Kidney capillary endothelial cell (primary cell): Measurements from ENCODE around the gene CCDC137.
A peak's percentile ranks its signal among the peaks of the same experiment; 100 is the strongest.
"Not testable (repeated sequence)": the region's sequence is repeated elsewhere in the genome, so short reads cannot be mapped to it uniquely, and the experiment has no call there.

Experiments used
- DNase-seq: peaks from one replicate; pipeline ENCODE4 v3.0.0-alpha.2; 2018; ENCODE audit warnings: low spot score

CCDC137 gene

DNA sequence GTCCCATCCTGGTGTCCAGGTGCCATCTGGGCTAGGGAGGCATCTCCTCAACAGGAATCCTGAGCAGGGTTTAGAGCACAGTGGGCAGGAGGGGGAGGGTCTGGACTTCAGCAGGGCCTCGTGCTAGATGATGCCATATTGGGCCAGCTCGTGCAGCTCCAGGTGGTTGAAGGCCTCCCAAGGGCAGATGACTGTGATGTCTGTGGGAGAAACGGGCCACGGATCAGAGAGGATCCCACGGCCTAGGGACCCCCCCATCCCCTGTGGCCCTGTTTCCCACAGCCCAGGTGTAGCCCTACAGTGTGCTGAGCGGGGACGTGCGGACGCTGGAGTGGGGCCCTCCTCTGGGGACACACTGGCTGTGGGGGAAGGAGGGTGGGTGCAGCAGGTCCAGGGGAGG, 15.6 kb upstream of the CCDC137 start:
- DNase-seq, result no peak

DNA sequence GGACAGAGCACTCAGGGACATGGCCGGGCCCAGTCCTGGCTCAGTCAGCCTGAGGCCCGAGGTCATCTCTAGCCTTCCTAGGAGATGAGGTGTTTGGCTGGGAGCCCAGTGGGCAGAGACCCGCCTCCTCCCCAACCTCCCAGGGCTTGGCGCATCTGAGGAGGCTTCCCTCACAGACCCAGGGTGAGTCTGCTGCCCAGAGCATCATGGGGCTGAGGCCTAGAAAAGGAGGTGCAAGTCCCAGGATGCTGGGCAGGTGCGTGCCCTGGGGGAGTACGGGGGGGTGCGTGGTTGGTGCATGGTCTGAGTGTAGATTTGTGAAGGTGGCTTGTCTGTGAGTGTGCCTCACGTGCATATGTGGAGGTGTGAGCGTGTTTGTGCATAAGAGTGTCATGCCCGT, 14.8 kb upstream of the CCDC137 start:
- no peak for DNase-seq

DNA sequence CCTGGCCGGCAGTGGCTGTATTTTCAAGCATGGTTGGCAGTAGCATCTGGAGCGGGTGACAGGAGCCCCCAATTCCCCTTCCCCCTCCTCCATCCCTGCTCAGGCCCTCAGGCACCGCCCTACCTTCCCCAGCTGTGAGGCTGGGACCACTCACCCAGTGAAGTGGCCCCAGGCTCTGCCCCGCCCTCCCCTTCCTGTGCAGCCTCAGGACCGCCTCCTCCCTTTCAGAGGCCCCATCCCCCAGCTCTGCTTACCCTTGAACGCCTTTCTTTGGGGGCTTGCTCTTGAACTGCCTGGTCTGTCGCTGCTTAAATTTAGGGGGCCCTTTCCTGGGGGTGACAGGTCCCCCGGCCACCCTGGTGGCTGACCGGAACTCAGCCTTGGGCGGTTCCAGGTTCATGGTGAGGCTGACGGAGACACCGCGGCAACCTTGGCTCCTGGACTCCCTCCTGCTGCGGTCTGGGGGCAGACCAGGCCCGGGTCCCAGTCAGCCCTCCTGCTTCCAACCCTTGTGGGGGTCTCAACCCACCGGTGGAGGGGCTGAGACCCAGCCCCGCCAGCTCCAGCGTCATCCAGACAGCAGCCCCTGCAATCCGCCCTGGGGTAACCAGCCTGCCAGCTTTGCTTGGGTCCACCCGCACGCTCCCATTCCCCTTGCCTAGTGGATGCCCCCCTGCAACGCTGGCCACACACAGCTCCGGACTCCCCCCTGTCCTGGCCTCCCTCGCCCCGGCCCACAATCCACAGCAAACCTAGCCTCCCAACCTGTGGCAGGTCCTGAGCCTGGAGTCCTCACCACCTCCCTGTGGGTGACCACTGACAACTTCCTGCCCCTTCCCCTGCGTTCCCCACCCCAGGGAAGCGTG, 13.4 kb upstream of the CCDC137 start:
- DNase-seq, result no peak

DNA sequence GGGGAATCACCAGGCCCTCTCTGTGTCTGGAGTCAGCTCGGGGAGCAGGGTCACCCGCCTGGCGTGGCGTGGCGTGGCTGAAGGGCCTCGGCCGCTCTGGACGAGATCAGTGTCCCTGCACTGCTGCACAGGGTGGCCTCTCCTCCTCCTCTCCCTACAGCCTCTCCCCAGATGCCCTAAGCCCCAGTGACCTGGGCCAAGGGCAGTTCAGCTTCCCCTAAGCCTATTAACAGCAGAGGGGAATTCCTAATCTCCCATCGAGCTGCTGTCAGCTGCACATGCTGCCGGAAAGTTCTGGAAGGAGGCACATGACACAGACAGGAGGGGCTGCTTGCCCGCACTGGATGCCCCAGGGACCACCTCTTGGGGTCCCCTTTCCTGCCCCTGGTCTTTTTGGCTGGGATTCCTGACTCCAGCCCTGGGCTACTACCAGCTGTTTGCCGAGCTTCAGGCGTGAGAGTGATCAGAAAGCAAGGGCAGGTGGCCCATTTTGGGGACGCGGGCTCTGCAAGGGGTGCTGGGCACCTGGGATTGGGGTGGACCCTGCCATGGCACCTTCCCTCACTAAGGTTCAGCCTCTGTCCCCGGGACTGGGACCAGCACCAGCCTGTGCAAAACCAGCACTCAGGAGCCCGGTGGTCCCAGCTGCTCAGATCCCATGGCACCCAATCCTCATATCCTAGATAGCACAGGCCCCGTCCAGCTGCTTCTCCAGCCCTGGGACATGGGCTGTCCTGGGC, 11.0 kb upstream of the CCDC137 start:
- no peak for DNase-seq

DNA sequence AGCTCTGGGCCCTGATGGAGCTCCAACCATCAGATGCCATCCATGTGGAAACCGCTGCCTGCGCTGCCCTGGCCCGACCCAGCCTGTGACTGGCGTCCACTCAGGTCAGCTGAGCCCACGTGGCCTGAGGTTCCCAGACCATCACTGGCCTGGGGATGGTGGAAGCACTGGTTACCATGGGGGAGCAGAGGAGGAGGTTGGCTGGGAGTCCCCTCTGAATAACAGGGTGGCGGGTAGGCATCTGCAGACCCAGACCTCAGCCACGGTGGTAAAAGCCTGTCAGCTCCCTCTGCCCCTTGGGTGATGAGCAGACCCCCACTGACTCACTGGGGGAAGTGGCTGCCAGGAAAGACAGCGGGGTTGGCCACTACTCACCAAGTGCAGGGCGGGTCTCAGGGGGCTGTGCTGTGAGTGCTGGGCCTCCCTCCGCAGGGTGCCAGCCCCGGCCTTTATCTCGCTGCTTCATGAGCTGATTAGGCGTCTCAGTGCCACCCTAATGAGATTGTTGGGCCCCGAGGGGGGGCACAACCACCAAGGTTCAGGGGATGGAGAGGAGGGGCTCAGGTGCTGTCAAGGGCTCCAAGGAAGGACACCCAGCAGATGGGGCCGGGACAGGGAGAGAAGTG, 10.3 kb upstream of the CCDC137 start, which contains the start of gene PDE6G:
Gene PDE6G, minus strand, starts transcription at position 425 of the 626 bp plus-strand sequence. CDS start 3,237 bp downstream, outside the sequence.
- DNase-seq, result no peak

DNA sequence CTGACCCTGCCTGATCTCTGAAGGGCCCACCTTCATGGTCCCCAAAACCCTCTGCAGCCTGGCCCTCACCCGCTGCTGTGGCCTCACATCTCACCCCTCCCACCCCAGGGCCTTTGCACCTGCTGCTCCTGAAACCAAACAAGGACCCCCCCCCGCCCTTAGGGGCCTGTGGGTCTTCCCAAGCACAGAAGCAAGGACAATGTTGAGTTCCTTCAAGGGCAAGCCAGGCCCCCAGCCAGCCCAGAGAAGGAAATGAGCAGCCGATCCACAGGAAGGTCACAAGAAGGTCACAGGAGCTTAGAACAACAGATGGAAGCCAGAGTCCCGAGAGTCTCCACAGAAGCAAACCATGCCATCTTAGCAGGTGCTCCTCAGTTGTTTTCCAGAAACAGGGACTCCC, 9.7 kb upstream of the CCDC137 start:
- peak; percentile 42 for DNase-seq

DNA sequence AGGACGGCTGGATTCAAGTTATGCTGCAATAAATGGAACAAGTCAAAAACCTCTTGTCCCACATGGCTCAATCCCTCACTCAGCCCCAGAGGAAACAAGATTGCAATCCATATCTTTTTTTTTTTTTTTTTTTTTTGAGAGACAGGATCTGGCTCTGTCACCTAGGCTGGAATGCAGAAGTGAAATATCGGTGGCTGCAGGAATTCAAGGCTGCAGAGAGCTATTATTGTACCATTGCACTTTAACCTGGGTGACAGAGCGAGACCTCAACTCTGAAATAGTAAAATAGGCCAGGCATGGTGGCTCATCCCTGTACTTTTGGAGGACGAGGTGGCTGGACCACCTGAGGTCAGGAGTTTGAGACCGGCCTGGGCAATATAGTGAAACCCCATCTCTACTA, 7.5 kb upstream of the CCDC137 start:
- no peak for DNase-seq

DNA sequence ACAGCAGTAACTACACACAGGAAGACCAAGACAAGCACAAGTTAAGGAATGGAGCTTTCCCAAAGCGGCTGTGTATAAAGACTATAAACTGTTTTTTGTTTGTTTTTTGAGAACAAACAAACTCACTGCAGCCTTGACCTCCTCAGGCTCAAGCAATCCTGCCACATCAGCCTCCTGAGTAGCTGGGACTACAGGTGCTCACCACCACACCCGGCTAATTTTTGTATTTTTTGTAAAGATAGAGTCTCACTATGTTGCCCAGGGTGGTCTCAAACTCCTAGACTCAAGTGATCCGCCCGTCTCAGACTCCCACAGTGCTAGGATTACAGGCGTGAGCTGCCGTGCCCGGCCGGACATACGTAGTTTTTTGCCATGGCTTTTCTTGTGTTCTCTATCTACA, 6.1 kb upstream of the CCDC137 start:
- no peak for DNase-seq

DNA sequence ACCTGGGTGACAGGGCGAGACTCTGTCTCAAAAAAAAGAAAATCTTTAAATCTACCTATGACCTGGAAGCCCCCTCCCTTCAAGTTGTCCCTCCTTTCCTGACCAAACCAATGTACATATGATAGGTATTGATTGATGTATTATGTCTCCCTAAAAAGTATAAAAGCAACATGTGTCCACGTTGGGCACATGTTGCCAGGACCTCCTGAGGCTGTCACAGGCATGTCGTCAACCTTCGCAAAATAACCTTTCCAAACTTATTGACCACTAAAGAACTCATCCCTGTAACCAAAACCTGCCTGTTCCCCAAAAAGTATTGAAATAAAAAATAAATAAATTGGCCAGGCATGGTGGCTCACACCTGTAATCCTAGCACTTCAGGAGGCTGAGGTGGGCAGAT, 4.5 kb upstream of the CCDC137 start:
- DNase-seq, result no peak

DNA sequence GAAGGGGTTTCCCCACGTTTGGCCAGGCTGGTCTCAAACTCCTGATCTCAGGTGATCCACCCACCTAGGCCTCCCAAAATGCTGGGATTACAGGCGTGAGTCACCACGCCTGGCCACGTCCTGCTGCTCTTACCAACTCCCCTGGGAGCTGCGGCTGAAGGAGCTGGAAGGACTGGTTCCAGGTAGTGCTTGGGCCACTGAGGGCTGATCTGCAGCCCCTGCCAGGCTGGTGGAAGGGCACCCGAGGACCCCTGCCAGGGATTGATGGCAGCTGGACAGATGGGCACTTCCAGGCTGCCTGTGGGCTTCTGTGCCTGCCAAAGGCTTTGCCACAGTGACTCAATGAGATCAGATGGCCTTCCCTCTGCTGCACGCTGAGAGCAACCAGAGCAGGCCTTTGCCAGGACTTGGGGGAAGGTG, 2.5 kb upstream of the CCDC137 start:
- DNase-seq, result no peak

DNA sequence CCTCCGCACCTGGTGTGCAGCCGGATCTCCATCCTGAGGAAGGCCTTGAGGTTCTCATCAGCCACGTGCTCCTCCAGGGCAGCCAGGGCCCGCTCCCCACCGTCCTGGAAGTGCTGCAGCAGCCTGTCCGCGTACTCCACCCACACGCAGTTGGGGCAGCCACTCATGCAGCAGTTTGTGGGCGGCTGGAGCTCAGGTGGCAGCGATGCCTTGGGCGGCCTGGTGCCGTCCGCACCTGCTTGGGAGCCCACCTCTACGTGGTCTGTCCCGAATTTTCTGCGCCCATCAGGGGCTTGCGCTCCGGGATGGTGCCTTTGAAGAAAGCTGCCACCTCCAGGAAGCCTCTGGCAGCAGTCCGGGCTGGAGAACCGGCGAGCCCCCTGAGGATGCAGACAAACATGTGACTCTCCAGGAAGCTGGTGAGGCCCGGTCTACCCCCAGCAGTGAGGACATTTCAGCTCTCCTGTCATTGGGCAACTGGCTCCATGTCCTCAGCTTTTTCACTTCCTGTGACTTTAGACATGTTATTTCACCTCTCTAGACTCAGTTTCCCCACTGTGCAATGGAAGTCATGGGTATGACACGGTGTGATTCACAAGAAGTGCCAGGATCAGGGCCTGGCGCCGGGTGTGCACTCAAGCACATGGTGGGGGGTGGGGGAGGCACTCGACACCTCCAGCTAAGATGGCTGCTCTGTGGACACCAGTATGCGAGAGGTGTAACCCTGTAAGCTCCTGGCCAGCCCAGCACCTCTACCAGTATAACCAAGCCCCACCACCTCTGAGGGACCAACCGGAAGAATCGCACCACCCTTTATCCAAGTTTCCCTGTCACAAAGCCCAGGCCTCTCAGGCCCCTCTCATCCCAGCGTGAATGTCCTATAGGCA, 1.1 kb upstream of the CCDC137 start:
- DNase-seq, result peak; percentile 24

DNA sequence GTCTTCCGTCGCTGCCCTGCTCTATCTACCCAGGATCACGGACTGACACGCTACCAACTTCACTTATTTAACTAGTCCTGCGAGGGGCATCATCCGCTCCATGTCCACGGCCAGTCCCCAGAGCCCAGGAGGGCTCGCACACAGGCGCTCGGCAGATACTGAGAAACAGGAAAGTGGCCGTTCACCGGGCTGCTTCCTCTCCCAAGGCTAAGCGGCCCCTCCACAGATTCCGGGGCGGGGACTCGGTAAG, 520 bp upstream of the CCDC137 start:
- DNase-seq, result peak; percentile 46

DNA sequence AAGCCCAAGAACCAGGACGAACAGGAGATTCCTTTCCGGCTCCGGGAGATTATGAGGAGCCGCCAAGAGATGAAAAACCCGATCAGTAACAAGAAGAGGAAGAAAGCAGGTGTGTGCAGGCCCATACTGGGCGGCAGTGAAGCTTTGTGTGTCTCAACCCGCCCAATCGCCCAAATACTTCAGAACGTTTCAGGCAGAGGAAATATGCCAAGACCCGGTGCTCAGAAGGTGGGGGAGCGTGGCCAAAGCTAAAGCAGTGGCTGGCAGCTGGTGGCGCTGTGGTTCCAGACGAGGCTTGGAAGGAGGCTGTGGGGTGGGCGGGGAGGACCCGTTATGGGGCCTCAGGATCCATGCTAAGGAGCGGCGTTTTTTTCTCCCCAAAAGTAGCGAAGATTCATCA, 1.2 kb downstream of the CCDC137 start:
- DNase-seq, result no peak

DNA sequence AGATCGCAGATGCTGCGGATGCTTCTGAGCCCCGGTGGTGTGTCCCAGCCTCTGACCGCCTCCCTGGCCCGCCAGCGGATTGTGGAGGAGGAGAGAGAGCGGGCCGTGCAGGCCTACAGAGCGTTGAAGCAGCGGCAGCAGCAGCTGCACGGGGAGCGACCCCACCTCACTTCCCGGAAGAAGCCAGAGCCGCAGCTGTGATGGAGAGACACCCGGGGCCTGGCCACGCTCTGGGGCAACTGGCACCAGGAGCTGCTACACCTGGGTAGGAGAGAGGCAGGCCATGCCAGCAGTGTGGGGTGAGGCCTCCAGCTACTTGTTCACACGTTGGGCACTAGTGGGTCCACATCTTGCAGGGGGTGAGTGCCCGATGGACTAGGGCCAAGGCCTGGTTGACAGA, 6.0 kb downstream of the CCDC137 start:
- no peak for DNase-seq

DNA sequence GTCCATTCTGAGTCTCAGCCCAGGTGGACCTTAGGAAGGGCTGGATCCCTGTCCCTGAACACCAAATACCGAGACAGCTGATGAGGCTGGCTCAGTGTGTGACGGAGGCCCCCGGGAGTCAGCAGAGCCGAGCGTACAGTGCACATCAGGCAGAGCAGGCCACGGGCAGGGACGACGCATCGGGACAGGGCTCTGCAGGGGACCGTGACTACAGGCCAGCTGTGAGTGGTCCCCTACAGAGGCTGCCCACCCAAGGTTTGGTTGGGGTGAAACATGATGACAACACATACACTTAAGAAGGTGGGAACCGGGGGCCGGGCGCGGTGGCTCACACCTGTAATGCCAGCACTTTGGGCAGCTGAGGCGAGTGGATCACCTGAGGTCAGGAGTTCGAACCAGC, 6.4 kb downstream of the CCDC137 start:
- DNase-seq, result no peak

DNA sequence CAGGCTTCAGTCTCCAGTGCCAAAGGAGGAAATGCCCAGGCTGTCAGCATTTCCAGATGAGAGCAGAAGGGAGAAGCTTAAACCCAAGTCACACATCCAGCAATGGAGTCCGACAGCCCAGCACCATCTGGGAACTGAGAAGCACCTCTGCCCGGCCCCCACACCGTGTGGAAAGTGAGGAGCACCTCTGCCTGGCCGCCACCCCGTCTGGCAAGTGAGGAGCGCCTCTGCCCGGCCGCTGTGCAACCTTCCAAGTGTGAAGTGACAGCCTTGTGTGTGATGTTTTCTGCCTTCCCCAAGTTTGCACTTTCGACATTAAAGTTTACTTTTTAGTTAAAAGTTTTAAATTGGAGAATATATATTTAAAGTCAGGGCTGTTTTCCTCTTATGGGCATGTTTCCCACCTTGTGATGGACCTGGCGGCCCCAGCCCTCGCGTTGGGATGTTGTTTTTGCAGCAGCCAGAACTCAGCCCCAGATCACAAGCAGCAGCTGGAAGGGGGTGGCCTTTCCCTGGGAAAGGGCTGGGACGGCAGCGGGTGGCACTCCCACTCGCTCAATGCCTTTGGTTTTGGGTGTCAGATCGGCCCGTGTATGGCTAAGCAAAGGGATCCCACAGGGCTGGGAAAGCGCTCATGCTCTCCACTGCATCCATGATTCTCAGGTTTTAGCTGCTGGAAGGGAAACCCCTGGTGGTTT, 7.2 kb downstream of the CCDC137 start:
- no peak for DNase-seq

DNA sequence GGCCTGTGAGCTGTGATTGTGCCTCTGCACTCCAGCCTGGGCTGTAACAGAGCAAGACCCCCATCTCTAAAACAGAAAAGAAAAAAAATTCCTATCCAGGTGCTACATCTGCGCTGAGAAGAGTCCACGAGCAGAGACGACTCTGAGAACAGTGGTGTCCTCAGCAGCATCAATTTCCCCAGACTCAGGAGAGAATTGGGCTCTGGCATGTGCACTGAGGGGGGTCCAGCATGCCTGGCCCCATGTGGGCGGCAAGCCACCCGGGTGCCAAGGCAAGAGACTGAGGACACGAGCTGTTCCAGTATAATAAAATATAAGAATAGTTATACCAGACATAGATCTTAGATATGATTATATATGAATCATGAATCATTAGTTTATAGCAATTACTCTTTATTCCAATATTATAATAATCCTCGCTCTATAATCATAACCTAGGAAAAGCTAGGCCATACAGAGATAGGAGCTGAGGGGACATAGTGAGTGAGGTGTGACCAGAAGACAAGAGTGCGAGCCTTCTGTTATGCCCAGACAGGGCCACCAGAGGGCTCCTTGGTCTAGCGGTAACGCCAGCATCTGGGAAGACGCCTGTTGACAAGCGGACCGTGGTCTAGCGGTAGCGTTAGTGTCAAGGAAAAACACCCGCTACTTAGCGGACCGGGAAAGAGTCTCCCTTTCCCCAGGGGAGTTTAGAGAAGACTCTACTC, 9.1 kb downstream of the CCDC137 start:
- DNase-seq, result not testable (repeated sequence)

DNA sequence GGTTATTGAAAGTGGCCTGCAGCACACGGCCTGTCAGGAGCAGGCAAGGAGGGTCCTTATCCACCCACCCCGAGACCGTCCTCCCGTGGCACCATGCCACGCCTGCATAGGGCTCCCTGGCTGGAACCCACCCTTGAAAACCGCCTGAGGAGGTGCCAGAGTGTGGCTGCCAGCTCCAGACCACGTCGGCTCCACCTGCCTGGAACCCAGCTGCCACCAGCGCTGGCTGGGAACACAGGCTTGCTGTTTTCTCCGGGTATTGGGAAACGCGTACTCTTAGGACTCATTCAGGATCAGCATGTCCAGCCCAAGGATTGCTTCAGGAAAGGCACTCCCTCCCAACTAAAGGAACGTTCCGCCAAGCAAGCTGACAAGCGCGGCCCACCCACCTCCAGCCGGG, 10.4 kb downstream of the CCDC137 start:
- no peak for DNase-seq

DNA sequence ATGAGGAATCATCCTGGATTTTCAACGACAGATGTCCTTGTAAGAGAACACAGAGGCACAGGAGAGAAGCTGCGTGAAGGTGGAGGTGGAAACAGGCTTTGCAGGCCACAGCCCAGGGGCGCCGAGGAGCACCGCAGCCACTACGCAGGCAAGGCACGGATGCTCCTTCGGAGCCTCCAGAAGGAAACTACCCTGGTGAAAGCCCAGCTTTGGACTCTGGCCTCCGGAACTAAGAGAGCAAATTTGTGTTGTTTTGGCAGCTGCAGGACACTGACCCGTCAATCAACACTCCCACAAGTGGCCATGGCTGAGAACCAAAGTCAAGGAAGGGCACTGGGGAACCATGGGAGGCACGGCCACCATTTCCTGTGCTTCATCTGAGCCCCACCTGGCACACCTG, 13.6 kb downstream of the CCDC137 start:
- no peak for DNase-seq

DNA sequence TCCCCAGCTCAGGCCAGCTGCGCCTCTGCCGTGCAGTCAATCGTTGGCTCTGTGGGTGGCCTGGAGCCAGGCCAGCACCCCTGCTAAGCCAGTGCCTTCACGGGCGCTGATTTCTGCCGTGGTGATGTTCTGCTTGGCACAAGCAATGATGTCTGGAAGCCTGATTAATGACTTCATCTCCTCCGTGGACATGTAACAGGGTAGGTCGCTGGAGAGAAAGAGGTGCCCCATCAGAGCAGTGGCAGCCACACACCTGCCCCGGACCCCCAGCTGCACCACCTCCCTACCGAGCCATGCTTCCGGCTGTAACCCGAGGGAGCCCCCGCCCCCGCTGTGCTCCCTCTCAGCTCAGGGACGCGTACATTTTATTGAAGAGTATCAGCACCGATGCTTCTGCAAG, 15.1 kb downstream of the CCDC137 start:
- DNase-seq, result no peak
